GM18498 (cell line): ENCODE measurements around the gene PLEKHH3.

Experiments
- ATAC-seq: cut with Tn5 transposase; IDR thresholded peaks from one replicate; pipeline ENCODE4 v1.9.1; 2021; ENCODE audit warnings: mild to moderate bottlenecking, moderate library complexity; ENCODE audit not compliant: unreplicated experiment

PLEKHH3 gene, protein sequence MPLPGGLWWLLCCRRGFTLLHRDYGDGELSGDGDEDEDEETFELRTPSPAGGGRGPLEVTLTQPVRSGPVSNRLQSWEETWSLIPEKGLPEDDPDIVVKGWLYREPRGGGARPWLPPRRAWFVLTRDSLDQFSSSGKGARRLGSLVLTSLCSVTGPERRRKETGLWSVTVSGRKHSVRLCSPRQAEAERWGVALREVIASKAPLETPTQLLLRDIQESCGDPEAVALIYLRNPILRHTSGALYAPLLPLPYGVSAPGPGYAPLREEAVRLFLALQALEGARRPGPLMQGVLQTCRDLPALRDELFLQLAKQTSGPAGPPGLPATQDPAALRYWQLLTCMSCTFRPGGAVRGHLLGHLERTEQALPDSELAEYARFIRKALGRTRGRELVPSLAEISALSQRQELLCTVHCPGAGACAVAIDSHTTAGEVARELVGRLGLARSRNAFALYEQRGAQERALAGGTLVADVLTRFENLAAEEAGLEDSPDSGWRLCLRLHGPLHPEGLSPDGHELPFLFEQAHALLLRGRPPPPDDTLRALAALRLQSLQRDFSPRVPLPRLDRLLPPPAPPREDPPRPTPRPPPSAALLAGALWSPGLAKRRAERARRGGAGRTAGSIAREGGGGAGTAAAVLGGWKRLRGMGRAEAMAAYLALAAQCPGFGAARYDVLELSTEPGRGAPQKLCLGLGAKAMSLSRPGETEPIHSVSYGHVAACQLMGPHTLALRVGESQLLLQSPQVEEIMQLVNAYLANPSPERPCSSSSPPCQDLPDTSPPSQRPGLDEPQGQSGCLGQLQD

DNA sequence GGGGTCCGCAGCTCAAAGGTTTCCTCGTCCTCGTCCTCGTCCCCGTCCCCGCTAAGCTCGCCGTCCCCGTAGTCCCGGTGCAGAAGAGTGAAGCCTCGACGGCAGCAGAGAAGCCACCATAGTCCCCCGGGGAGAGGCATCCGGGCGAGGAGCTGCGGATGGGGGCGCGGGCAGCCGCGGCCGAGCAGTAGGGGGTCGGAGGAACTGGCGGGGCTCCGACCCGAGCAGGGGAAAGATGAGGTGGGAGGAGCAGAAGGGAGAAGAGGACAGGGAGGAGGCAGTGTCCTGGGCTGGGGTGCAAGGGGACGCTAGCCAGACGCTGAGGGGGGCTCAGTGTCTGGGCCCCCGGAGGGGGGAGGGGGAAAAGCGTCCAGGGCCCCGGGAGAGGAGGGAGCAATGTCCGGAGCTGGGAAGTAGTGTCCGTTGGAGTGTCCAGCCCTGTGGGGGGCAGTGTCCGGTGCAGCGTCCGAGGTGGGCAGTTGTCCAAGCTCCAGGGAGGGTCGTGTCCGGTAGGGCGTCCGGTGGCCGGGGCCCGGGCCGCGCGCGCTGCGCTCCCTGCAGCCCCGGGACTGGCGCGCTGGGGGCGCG lies at the start of gene PLEKHH3:
TSS of gene PLEKHH3 (minus strand) at position 571 of the 588 bp plus-strand sequence. CDS start at position 140, 431 bp downstream.
- ATAC-seq = no peak

DNA sequence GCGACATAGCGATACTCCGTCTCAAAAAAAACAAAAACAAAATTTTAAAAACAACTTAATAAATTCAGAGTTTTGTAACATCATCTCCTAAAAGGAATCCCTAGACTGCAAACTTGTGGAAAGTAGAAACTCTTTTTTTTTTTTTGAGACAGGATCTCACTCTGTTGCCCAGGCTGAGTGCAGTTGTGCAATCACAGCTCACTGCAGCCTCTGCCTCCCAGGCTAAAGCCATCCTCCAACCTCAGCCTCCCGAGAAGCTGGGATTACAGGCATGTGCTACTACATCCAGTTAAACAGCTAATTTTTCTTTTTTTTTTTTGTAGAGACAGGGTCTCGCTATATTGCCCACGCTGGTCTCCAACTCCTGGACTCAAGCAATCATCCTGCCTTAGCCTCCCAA lies 48.3 kb upstream of the PLEKHH3 start:
- no peak for ATAC-seq

DNA sequence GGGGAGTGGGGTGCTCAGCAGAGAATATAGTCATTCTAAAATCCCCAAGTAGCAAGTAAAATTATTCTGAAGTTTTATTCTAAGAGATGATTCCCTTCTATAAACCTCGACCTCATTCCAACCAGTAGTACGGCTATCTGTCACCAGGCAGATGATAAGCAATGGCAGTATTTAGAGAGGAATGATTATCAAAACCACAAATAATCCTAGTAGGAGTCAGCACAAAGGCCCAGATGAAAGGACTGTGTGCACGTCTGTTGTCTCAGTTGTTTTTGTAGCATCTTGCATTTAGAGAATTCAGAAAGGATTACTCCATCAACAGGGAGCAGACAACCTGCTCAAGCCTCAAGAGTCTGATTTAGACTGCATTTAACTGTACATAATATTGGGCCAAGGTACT lies 46.8 kb upstream of the PLEKHH3 start:
- ATAC-seq = no peak

DNA sequence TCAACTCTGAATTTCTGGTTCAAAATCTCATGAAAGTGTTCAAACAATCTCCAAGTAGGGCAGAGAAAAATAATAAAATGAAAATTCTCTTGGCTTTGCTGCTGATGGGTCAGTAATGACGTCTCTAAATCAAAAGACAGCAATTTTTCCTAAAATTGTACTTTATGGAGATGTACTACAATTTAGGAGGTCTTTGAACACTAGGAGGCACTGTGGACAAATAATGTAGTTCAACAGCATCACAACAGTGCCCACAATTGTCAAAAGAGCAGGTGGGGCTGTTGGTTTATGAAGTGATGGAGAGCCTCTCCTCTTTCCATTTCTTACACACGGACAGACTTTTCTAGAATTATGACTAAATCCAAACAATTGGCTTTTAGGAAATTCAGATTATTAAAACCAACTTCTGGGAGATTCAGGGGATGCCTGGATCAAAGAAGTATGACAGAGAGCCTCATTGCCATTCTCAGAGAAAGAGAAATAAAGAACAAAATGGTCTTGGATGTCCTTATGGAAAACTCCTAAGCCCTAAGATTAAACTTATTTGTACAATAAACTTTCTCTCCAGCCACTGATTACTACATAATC lies 44.3 kb upstream of the PLEKHH3 start:
- no peak for ATAC-seq

DNA sequence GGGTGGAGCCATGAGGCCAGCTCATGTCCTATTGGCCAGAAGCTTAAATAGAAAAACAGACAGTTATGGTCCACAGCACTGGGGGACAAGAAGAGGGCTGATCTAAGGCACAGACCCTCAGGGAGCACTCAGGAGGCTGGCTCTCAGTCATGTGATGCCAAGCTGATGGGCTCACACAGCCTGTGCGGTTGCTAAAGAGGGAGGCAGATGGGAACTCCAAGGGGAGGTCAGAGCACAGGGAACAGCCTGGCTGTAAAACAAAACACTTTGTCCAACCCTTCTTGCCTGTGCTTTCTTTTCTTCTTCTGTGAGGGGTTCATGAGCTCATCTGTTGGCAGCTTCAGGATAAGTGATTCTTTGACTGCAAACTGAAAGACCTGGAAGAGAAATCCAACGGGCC lies 32.8 kb upstream of the PLEKHH3 start:
- ATAC-seq = no peak

DNA sequence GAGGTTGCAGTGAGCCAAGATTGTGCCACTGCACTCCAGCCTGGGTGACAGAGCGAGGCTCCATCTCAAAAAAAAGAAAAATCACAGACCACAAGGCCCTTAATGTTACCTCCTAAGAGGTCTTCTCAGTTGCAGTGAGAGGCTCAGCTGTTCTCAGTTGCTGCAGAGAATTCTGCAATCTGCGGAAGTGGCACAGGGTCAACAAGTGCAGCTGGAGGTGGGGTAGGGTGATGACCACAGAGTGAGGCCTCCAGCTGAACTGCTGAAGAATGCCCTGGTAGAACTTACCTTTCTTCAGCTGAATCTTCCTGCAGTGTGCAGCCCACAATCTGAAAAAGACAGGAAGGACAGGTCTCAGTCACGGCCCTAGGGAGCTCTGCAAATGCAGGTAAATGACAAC lies 31.8 kb upstream of the PLEKHH3 start:
- no peak for ATAC-seq

DNA sequence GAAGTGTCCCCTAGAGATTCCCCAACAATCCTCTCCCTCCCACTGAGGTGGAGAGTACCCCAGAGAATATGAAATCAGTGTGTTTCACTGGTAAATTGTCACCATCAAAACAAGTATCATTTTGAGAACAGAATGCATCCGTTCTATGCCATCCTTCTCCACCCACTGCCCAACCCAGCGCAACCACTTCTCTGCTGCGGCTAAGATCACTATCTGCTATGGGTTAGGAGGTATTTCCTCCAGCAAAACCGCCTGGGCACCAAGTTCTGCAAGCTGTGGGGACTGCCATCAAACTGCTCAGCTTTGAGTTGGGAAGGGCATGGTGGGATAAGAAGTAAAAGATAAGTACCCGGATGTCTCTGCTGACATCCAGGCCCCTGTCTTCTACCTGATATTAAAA lies 29.9 kb upstream of the PLEKHH3 start:
- no peak for ATAC-seq

DNA sequence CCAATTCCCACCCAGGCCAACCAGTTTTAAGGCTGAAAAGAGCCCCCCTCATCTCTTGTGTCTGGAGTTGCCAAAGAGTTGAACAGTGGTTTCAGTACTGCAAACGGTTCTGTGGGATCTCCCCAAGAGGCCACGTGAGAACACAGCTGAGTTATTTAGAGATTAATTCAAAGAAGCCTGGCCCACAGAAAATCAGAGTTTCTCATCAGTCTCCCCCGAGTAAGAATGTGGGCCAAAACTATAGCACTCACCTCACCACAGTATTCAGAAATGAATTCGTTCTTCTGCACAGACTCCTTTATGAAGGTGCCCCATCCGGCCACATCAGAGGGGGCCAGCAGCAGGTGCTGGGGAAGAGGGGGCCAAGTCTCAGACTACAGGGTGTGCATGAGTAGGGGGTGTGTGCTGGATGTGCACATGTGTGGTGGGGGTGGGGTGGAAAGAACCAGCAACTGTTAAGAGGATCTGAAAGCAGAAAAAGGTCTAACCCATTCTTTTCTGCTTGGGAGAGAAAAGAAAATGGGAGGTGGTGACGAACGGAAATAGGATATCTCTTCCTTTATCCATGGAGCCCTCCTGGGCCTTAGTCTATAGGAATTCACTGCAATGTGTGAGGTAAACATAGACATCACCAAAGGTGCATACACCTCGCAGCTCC lies 28.2 kb upstream of the PLEKHH3 start:
- peak; percentile 75 for ATAC-seq

DNA sequence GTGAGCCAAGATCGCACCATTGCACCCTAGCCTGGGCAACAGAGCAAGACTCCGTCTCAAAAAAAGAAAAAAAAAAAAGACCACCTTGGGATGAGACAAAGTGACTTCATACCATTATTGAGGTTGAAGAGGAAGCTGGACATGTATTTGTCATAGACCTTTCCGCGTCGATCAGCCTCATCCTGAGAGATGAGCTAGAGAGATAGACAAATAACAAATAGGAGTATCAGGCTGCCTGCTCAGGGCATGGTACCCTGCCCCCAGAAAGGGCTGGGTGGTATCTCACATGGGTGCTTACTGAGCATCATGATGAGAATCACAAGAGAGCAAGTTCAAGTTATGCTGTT lies 27.7 kb upstream of the PLEKHH3 start:
- ATAC-seq = peak; percentile 23

DNA sequence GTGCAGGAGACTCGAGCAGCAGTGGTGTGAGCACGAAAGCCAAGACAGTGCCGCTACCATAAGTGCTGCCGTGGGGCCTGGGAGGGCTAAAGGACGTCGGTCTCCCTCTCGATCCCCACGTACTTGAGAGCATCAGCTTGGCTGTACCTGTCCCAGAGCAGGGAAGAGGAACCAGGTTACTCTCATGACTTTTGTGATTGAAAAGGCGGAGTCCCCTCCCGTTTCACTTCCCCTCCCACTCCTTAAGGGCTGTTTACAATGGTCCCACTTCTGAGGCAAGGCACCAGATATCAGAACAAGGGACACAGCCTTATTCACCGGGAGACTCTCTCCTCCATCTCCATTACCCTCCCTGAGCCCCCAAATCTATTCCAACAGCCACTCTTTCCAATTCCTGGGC lies 25.7 kb upstream of the PLEKHH3 start:
- no peak for ATAC-seq

DNA sequence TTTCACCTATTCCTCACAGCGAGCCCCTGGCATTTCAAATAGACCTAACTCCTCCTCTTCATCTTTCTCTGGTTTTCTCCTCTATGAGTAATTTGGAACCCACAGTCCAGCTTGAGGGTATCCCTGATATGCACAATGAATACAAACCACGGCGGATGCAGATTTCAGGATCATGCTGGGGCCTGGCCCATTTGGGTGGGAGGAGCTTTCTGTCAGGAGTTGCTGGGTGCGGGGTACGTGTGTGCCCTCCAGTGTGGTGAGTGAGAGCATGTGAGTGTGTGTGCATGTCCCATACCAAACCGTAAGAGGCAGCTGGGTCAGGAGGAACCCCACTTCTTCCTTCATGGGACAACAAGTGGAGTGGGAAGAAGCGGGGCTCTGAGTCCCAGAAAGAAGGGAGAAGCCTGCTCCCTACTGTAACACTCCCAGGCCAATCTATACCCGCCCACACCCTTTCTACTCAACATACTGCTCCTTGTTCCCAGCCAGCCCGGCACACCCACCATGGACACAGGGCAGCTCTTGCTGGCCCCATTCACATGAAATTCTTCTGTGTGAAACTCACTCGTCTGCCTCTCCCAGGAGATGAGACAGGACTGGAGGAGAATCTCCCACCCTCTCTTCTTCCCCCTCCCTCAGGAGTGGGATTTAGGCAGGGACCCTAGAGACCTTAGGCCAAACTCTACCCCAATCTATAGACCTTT lies 23.9 kb upstream of the PLEKHH3 start:
- ATAC-seq = no peak

DNA sequence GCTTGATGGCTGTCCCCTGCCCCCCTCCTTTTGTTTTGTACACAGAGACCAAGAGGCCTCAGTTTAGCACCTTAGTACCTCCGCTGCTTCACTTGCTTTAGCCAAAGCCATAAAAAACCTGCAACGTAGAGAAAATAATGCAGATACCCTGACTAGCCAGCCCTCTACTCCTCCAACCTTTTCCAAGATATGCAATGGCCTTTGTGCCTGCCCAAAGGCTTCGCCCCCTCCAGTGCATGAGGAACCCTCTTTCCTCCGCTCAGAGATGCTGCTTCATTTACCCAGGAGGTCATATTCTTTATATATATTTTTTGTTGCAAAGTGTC lies 22.6 kb upstream of the PLEKHH3 start:
- no peak for ATAC-seq

DNA sequence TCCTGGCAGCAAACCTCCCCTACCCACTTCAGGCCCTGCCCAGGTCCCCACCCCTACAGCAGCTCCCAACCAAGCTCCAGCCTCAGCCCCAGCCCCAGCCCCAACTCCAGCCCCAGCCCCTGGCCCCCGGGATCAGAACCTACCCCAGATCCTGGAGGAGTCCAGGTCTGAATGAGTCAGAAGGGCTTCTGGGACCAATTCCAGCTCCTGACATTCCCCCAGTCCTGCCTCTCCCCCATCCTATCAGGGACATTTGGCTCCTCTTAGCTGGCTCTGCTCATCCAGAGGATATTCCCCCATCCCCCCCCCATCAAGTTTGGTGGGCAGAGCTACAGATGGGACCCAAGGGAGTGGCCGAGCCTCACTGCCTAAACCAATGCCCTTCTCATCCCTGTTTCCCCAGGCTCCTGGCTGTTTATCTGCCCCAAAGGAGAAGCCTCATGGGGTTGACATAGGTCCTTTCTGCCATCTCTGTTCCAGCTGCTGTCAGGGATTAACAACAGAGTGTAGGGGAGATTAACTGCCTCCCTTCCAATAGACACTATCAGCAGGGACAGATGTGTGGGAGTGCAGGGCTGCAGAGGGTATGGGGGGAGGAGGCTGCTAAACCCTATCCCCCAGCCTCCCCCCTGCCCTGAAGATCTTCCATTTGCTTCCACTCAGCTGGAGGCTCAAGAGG lies 22.1 kb upstream of the PLEKHH3 start:
- ATAC-seq = no peak

DNA sequence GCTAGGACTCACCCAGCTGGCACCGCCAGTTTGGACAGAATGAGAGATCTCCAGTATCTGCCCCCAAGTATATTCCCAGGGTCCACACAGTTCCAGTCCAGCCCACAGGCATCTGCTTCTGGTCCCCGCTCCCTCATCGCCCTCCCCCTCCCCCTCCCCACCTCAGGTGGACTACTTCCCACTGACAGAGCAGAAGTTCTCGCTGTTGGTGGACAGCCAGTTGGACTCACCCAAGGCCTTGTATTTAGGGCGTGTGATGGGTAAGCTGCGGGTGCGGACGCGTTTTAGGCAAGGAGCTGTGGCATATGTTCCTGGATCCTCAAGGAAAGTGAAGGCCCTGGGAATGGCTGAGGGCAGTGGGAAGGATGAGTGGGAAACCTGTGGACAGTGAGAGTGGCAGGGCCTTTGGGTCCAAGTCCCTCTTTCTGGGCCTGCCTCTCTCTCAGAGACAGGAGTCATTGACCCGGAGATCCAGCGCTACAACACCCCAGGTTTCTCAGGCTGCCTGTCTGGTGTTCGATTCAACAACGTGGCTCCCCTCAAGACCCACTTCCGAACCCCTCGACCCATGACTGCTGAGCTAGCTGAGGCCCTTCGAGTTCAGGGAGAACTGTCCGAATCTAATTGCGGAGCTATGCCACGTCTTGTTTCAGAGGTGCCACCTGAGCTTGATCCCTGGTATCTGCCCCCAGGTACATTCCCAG lies 20.5 kb upstream of the PLEKHH3 start:
- no peak for ATAC-seq

DNA sequence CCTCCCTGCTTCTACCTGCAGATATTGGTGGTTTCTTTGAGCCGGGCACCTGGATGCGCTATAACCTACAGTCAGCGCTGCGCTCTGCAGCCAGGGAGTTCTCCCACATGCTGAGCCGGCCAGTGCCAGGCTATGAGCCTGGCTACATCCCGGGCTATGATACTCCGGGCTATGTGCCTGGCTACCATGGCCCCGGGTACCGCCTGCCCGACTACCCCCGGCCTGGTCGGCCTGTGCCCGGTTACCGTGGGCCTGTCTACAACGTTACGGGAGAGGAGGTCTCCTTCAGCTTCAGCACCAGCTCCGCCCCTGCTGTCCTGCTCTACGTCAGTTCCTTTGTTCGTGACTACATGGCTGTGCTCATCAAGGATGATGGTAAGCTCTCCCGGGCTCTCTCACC lies 18.7 kb upstream of the PLEKHH3 start:
- no peak for ATAC-seq

DNA sequence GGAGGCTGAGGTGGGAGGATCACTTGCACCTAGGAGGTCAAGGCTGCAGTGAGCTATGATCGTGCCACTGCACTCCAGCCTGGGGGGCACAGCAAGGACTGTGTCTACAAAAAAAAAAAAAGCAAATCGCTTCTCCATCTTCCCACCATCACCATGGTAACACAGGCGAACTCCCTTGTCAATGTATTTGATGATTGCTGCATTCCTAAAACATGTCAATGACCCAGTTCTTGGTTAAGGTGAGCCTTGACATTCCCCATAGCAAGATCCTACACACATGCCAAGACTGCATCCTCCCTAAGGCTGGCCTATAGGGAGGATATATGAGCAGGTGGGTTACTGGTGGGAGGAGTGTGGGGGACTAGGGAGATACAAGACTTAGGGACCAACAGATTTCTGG lies 17.7 kb upstream of the PLEKHH3 start:
- no peak for ATAC-seq

DNA sequence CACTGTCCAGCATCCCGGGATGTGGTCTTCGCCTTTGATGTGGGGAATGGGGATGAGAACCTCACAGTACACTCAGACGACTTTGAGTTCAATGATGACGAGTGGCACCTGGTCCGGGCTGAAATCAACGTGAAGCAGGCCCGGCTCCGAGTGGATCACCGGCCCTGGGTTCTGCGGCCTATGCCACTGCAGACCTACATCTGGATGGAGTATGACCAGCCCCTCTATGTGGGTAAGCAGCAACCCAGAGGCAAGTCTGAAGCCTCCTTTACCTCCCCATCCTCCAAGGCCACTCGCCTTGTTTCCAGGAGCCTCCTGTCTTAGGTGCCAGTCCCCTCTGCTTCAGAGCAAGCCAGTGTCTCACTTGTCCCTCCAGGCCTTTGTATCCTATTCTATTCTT lies 15.7 kb upstream of the PLEKHH3 start:
- no peak for ATAC-seq

DNA sequence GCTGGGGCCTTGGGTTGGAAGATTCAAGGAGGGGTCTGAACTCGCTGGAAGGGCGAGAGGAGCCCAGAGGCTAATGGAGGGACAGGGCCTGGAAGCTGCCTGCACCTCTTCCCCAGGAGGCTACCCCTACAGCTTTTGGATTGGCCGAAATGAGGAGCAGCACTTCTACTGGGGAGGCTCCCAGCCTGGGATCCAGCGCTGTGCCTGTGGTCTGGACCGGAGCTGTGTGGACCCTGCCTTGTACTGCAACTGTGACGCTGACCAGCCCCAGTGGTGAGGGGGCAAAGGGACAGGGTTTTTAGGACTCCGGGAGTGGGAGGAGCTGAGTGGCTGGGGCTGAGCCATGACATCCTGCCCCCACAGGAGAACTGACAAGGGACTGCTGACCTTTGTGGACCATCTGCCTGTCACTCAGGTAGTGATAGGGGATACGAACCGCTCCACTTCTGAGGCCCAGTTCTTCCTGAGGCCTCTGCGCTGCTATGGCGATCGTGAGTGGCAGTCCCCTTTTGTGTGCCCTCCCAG lies 14.3 kb upstream of the PLEKHH3 start:
- ATAC-seq = no peak

DNA sequence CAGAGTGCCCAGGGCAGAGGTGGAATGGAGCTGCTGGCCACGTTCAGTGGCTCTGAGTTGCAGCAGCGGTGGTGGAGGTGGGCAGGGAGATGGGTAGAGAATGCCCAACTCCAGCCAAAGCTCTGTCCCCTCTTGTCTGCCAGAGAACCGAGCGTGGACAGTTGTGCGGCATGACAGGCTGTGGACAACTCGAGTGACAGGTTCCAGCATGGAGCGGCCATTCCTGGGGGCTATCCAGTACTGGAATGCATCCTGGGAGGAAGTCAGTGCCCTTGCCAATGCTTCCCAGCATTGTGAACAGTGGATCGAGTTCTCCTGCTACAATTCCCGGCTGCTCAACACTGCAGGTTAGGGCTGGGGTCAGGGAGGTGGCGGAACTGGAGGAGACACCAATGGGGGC lies 13.8 kb upstream of the PLEKHH3 start:
- ATAC-seq = no peak
